GM12872 (cell line): ENCODE measurements around the gene MED22.

Experiments used
- TF ChIP-seq, protein P1 (sequence below): IDR thresholded peaks from 3 replicates; pipeline ENCODE4 v1.5.1; 2011; ENCODE audit warnings: low read depth, mild to moderate bottlenecking, low read length, moderate library complexity; ENCODE audit not compliant: insufficient read depth

Gene MED22

DNA sequence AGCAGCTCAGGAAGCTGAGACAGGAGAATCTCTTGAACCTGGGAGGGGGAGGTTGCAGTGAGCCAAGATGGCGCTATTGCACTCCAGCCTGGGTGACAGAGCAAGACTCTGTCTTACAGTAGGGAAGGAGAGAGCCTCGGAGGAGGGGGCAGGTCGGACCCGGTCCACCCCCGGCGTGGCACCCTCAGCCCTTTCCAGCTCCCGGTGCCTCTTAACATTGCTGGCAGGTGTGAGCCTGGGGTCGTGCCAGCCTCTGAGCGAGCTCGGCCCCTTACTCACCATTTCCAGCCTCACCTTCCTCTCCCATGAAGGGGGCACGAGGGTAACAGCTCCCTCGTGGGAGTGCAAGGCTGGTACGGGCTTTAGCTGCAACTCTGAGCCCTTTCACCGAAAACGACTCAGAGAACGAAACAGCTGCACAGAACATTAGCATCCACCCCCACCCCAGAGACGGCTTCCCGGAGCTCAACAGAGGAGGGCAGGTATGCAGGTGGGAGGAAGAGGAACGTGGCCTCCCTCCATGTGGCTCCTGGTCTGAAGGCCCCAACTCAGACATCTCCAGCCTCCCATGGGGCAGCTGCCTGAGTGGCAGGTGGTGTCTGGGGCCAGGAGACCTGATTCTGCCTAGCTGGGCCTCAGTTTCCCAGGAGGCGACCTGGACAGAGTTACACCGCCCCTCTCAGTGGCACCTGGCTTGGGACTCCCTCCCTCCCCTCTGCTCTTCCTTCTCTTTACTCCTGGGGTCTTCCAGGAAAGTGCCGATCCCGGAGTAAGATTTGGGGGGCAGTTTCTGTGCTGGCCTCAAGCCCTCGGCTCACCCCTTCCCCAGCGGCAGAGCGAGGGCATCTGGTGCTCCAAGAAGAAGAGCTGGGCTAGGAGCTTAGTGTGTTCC is 44.4 kb downstream of the MED22 start:
- TF ChIP-seq, protein P1, sequence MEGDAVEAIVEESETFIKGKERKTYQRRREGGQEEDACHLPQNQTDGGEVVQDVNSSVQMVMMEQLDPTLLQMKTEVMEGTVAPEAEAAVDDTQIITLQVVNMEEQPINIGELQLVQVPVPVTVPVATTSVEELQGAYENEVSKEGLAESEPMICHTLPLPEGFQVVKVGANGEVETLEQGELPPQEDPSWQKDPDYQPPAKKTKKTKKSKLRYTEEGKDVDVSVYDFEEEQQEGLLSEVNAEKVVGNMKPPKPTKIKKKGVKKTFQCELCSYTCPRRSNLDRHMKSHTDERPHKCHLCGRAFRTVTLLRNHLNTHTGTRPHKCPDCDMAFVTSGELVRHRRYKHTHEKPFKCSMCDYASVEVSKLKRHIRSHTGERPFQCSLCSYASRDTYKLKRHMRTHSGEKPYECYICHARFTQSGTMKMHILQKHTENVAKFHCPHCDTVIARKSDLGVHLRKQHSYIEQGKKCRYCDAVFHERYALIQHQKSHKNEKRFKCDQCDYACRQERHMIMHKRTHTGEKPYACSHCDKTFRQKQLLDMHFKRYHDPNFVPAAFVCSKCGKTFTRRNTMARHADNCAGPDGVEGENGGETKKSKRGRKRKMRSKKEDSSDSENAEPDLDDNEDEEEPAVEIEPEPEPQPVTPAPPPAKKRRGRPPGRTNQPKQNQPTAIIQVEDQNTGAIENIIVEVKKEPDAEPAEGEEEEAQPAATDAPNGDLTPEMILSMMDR, result no peak

DNA sequence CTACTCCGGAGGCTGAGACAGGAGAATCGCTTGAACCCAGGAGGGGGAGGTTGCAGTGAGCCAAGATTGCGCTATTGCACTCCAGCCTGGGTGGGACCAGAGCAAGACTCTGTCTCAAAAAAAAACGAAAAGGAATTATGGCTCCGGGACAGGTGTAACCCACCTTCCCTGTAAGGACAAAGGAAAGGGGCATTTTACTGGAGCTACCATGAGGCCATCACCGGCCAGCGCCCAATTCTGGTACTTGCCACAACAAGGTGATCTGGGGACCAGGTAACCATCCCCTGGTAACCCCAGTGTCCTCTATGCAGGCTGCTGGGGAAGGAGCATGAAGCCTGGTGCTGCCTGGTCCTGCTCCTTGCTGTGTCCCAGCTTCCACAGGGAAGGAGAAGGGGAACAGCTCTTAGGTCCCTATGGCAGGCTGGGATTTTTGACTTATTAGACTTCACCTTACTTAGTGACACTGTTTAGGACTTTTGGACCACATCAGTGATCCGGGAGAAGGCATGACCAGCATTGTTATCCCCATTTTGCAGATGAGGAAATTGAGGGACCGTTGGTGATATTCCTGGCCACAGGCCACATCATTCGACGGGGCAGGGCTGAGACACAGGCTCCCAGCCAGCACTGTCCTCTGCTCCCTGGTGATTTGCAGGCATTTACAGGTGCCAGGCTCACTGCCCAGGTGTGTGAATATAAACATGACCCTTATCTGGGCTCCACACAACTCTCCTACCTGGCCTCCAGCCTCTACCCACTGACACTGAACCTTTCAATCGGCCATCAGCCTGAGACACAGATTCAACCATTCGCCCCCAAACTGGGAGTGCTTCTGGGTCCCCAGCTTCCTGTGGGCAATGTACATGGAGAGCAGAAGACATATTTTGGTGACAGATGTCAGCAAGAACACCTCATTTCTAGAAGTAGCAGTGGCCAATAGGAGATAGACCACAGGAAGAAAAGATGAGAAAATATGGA is 46.4 kb downstream of the MED22 start:
- TF ChIP-seq, protein P1, result no peak

DNA sequence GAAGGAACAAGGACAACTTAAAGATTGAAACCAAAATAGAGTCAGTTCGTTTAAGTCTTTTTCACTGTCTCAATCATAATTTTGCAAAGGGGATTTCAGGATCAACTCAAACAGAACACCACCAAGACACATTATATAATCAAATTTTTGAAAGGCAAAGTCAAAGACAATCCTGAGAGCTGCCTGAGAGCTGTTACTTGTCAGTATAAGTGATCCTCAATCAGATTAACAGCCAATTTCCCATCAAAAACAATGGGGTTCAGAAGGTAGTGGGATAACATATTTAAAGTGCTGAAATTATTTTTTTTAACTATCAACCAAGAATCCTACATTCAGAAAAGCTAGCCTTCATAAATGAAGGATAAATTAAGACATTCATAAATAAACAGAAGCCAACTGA is 53.7 kb downstream of the MED22 start:
- TF ChIP-seq, protein P1, result no peak

- TF ChIP-seq, protein P1, result no peak
Measured at GRCh38 chr9:133290751-133291302, 57.1 kb downstream of the MED22 start.
